Kidney (tissue), 14 donors: ENCODE data around the gene GPR137B. TPM values are rescaled to one million over a fixed set of nuclear protein-coding genes. Genes with fewer than 3 reads are reported as not detected.

Experiments used
- DNase-seq, 5 donors: peaks; one replicate each; pipeline ENCODE4 v3.0.0-alpha.2; 2013 to 2020
- FAIRE-seq: peaks from 2 replicates; lab custom pipeline; 2012; peaks lifted over from hg19 to GRCh38; lab: Jason Lieb, UNC
- H3K27ac ChIP-seq, 2 donors: one replicate each; pipeline ENCODE4 v1.7.0; 2013; ENCODE audit warnings: low read depth in 2 of 2, low read length in 2 of 2, inconsistent platforms in 1 of 2
- H3K27me3 ChIP-seq: one replicate; pipeline ENCODE4 v1.7.1; 2013; ENCODE audit warnings: low read length, inconsistent platforms; ENCODE audit not compliant: control insufficient read depth, insufficient read depth
- H3K36me3 ChIP-seq, 3 donors: one replicate each; pipeline versions ENCODE4 v1.7.0 to v1.7.1; 2013; ENCODE audit warnings: low read length in 3 of 3, control low read depth in 1 of 3, inconsistent platforms in 1 of 3; ENCODE audit not compliant: insufficient read depth in 3 of 3, control insufficient read depth in 2 of 3
- H3K4me1 ChIP-seq, 3 donors: one replicate each; pipeline versions ENCODE4 v1.7.0 to v1.7.1; 2013; ENCODE audit warnings: low read length in 3 of 3, inconsistent platforms in 1 of 3, low read depth in 1 of 3; ENCODE audit not compliant: control insufficient read depth in 2 of 3, insufficient read depth in 2 of 3
- H3K4me3 ChIP-seq, 3 donors: one replicate each; pipeline versions ENCODE4 v1.7.0 to v1.8.1; 2013; ENCODE audit warnings: low read length in 3 of 3, control low read depth in 1 of 3, inconsistent platforms in 1 of 3
- H3K9ac ChIP-seq, 3 donors: one replicate each; pipeline versions ENCODE4 v1.7.0 to v1.7.1; 2013; ENCODE audit warnings: low read length in 3 of 3, control low read depth in 1 of 3, inconsistent platforms in 1 of 3
- H3K9me3 ChIP-seq, 3 donors: one replicate each; pipeline versions ENCODE4 v1.7.0 to v1.7.1; 2013; ENCODE audit warnings: low read length in 3 of 3, control low read depth in 1 of 3, inconsistent platforms in 1 of 3; ENCODE audit not compliant: control insufficient read depth in 2 of 3, insufficient read depth in 1 of 3
- intact Hi-C: fragments of 100-400 bp; cut with DNase I; formaldehyde crosslinking; loops from one replicate; pipeline ENCODE4 v1.11.1; 2022
- polyA plus RNA-seq: library from polyadenylated mRNA; stranded (reverse); fragments of 350-450 nt; fragmentation: Illumina TruSeq; extraction: RNeasy Lipid Tissue Mini Kit (QIAGEN cat#74804); gene quantifications from one replicate; pipeline ENCODE4 v1.2.3, GENCODE V29; 2014; ENCODE audit warnings: low read depth, low replicate concordance; ENCODE audit not compliant: insufficient read depth
- total RNA-seq: library from RNA; stranded (reverse); fragmentation: NEBNext Ultra II Directional; extraction: Animal tissue kit (Norgen Biotek cat#: 25700); gene quantifications from one replicate; pipeline ENCODE4 v1.2.1, GENCODE V29; 2021
- TF ChIP-seq, protein P1 (sequence below): IDR thresholded peaks from 3 replicates; pipeline ENCODE4 v1.5.1; 2012; ENCODE audit warnings: mild to moderate bottlenecking, moderate library complexity, borderline replicate concordance; ENCODE audit not compliant: insufficient read depth; ENCODE audit errors: extremely low read depth
- donor health status: control.
- donor health status: control.
- donor health status: control.
- donor health status: control.
- donor health status: control.
- donor health status: DM: yes; HTN: yes; CAD: no.
- donor health status: Normal renal cell carcinoma (clear cell type).

The GPR137B gene
- total and polyA plus RNA-seq, 2 donors from 2014 or later = 22.2 to 31.4 TPM

DNA sequence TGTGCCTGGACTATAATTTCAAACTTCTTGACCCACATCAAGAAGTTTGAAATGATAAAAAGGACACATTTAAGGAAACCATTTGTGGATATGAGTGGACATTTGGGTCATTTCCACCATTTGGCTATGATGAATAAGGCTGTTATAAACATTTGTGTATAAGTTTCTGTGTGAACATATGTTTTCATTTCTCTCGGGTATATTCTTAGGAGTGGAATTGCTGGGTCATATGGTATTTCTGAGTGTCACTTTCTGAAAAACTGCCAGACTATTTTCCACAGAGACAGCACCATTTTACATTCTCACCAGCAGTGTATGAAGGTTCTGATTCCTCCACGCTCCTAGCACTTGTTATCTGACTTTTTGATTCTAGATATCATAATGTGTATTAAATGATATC is 50.8 kb downstream of the GPR137B start:
- Histone ChIP-seq H3K36me3 (no peaks in the 10 kb centered on the region), H3K9ac (no peak overlapping the region), H3K4me1 (peaks cover 0 to 8% (median 0%) of the 10 kb centered on the region in 3 donors), H3K4me3 (no peak overlapping the region), H3K27ac (no peak overlapping the region), H3K27me3 (no peaks in the 10 kb centered on the region), H3K9me3 (no peaks in the 10 kb centered on the region)
- TF ChIP-seq, protein P1, sequence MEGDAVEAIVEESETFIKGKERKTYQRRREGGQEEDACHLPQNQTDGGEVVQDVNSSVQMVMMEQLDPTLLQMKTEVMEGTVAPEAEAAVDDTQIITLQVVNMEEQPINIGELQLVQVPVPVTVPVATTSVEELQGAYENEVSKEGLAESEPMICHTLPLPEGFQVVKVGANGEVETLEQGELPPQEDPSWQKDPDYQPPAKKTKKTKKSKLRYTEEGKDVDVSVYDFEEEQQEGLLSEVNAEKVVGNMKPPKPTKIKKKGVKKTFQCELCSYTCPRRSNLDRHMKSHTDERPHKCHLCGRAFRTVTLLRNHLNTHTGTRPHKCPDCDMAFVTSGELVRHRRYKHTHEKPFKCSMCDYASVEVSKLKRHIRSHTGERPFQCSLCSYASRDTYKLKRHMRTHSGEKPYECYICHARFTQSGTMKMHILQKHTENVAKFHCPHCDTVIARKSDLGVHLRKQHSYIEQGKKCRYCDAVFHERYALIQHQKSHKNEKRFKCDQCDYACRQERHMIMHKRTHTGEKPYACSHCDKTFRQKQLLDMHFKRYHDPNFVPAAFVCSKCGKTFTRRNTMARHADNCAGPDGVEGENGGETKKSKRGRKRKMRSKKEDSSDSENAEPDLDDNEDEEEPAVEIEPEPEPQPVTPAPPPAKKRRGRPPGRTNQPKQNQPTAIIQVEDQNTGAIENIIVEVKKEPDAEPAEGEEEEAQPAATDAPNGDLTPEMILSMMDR = no peak
- intact Hi-C loops = no loop called here
- FAIRE-seq (no peak), DNase-seq (no peak)

DNA sequence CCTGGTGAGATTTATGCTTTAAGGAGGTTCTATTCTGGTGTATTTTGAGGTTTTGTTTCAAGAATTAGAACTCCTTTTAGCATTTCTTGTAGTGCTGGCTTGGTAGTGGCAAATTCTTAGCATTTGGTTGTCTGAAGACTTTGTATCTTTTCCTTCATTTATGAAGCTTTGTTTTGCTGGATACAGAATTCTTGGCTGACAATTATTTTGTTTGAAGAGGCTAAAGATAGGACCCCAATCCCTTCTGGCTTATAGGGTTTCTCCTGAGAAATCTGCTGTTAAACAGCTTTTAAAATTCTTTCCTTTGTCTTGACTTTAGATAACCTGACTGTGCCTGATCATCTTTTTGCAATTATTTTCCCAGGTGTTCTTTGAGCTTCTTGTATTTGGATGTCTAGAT is 58.6 kb downstream of the GPR137B start:
- Histone ChIP-seq H3K27ac (no peak overlapping the region), H3K36me3 (peaks cover 0 to 2% (median 0%) of the 10 kb centered on the region in 3 donors), H3K27me3 (no peaks in the 10 kb centered on the region), H3K9me3 (peaks cover 0 to 13% (median 4%) of the 10 kb centered on the region in 3 donors), H3K4me3 (no peak overlapping the region), H3K9ac (no peak overlapping the region), H3K4me1 (no peaks in the 10 kb centered on the region)
- DNase-seq (no peak), FAIRE-seq (no peak)
- TF ChIP-seq, protein P1 = no peak
- intact Hi-C loops = no loop called here

DNA sequence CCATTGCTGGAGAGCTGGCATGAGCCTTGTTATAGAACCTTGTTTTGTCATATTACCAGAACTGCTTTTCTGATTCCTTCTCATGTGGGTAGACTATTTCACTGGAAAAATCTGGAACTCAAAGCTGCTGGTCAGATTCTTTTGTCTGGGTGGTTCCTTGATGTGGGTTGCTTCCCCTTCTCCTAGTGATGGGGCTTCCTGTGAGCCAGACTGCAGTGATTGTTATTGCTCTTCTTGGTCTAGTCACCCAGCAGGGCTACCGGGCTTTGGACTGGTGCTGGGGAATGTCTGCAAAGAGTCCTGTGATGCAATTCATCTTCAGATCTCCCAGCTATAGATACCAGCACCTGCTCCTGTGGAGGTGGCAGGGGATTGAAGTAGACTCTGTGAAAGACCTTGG is 59.4 kb downstream of the GPR137B start:
- FAIRE-seq = no peak
- no peaks in the 10 kb centered on the region for H3K4me1 ChIP-seq
- no peak overlapping the region for H3K27ac ChIP-seq
- H3K9ac ChIP-seq = no peak overlapping the region
- no peak overlapping the region for H3K4me3 ChIP-seq
- TF ChIP-seq, protein P1 = no peak
- peaks cover 2 to 5% (median 2%) of the 10 kb centered on the region in 3 donors for H3K36me3 ChIP-seq
- H3K9me3 ChIP-seq = peaks cover 0 to 13% (median 4%) of the 10 kb centered on the region in 3 donors
- no peak for DNase-seq
- H3K27me3 ChIP-seq = no peaks in the 10 kb centered on the region
- intact Hi-C loops = no loop called here

DNA sequence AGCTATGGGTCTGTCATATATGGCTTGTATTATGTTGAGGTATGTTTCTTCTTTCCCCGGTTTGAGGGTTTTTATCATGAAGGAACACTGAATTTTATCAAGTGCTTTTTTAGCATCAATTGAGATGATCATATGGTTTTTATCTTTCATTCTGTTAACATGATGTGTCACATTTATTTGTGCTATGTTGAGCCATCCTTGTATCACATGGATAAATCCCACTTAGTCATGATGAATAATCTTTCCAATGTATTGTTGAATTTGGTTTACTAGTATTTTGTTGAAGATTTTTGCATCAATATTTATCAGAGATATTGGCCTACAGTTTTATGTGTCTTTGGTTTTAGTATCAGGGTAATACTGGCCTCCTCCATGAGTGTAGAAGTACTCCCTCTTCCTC is 61.7 kb downstream of the GPR137B start:
- no peak for DNase-seq
- FAIRE-seq = no peak
- no peaks in the 10 kb centered on the region for H3K4me1 ChIP-seq
- no peaks in the 10 kb centered on the region for H3K27me3 ChIP-seq
- H3K9me3 ChIP-seq = peaks cover 0 to 13% (median 4%) of the 10 kb centered on the region in 3 donors
- TF ChIP-seq, protein P1 = no peak
- H3K36me3 ChIP-seq = peaks cover 0 to 7% (median 7%) of the 10 kb centered on the region in 3 donors
- no peak overlapping the region for H3K27ac ChIP-seq
- no peak overlapping the region for H3K9ac ChIP-seq
- intact Hi-C loops = no loop called here
- no peak overlapping the region for H3K4me3 ChIP-seq
